Urinary bladder (tissue), 4 donors: ENCODE results near the gene SWAP70. TPM values are rescaled to one million over a fixed set of nuclear protein-coding genes. Genes with fewer than 3 reads are reported as not detected.

Experiments
- DNase-seq: peaks from one replicate; pipeline ENCODE4 v3.0.0-alpha.2; 2015; ENCODE audit errors: extremely low spot score
- H3K27ac ChIP-seq: one replicate; pipeline ENCODE4 v1.5.1; 2013; ENCODE audit warnings: low read depth, mild to moderate bottlenecking, moderate library complexity
- H3K36me3 ChIP-seq: one replicate; pipeline ENCODE4 v1.6.1; 2013; ENCODE audit warnings: mild to moderate bottlenecking, moderate library complexity; ENCODE audit not compliant: insufficient read depth
- H3K4me1 ChIP-seq: one replicate; pipeline ENCODE4 v1.6.1; 2013; ENCODE audit warnings: mild to moderate bottlenecking, moderate library complexity; ENCODE audit not compliant: insufficient read depth
- H3K4me3 ChIP-seq: one replicate; pipeline ENCODE4 v1.5.1; 2013; ENCODE audit warnings: low read depth, low read length
- WGBS: extraction: QIAGEN DNeasy Blood & Tissue Kit; methylation state at CpG from one replicate; pipeline ENCODE4 v1.1.7; 2013; 5-methylcytosine and 5-hydroxymethylcytosine counted together
- polyA plus RNA-seq: library from polyadenylated mRNA; stranded (reverse); fragments of 200-250 nt; gene quantifications from one replicate; pipeline ENCODE4 v1.2.3, GENCODE V29; 2013
- total RNA-seq: library from RNA; depleted of rRNA; stranded (reverse); fragments of >200 nt; gene quantifications from one replicate; pipeline ENCODE4 v1.2.3, GENCODE V29; 2014
- donor health status: healthy with polysubstance abuse.
- donor health status: healthy.

Gene SWAP70
- total and polyA plus RNA-seq, 2 donors = 21.3 to 35.3 TPM

GRCh38 chr11:9761441-9761945, 97.6 kb downstream of the SWAP70 start:
- Histone ChIP-seq H3K36me3 (no peaks in the 10 kb centered on the region), H3K4me1 (no peaks in the 10 kb centered on the region), H3K27ac (no peak overlapping the region), H3K4me3 (no peak overlapping the region)
- WGBS = 85% methylated on average over 6 of the region's 6 CpGs
- DNase-seq = no peak

- no peak overlapping the region for H3K27ac ChIP-seq
- DNase-seq = no peak
- no peak overlapping the region for H3K4me3 ChIP-seq
- 92% methylated on average over 4 of the region's 4 CpGs for WGBS
- no peaks in the 10 kb centered on the region for H3K4me1 ChIP-seq
- no peaks in the 10 kb centered on the region for H3K36me3 ChIP-seq
These were observed 98.7 kb downstream of the SWAP70 start for GRCh38 chr11:9762531-9762930.

- H3K4me1 ChIP-seq = no peaks in the 10 kb centered on the region
These were observed 99.4 kb downstream of the SWAP70 start for GRCh38 chr11:9763301-9763700.

GRCh38 chr11:9765320-9766101, 101.6 kb downstream of the SWAP70 start:
- 49% methylated on average over 5 of the region's 5 CpGs for WGBS
- Histone ChIP-seq H3K36me3 (no peaks in the 10 kb centered on the region), H3K27ac (no peak overlapping the region), H3K4me3 (no peak overlapping the region), H3K4me1 (no peaks in the 10 kb centered on the region)
- DNase-seq = no peak

More at GRCh38 chr11:9763301-9763700, 99.4 kb downstream of the SWAP70 start:
- WGBS = 82% methylated on average over 1 of the region's 1 CpG
- no peaks in the 10 kb centered on the region for H3K36me3 ChIP-seq
- no peak overlapping the region for H3K4me3 ChIP-seq
- no peak for DNase-seq
- H3K27ac ChIP-seq = no peak overlapping the region

GRCh38 chr11:9769621-9770020, 105.7 kb downstream of the SWAP70 start:
- DNase-seq = no peak

GRCh38 chr11:9771071-9771511, 107.2 kb downstream of the SWAP70 start:
- 76% methylated on average over 1 of the region's 1 CpG for WGBS
- DNase-seq = no peak
- H3K4me3 ChIP-seq = no peak overlapping the region
- H3K27ac ChIP-seq = no peak overlapping the region
- H3K4me1 ChIP-seq = no peaks in the 10 kb centered on the region
- no peaks in the 10 kb centered on the region for H3K36me3 ChIP-seq

More at GRCh38 chr11:9769621-9770020, 105.7 kb downstream of the SWAP70 start:
- no peaks in the 10 kb centered on the region for H3K36me3 ChIP-seq
- no peak overlapping the region for H3K4me3 ChIP-seq
- H3K27ac ChIP-seq = no peak overlapping the region
- WGBS = 84% methylated on average over 4 of the region's 4 CpGs
- no peaks in the 10 kb centered on the region for H3K4me1 ChIP-seq

- H3K4me1 ChIP-seq = no peaks in the 10 kb centered on the region
- H3K4me3 ChIP-seq = no peak overlapping the region
- no peak for DNase-seq
- H3K27ac ChIP-seq = no peak overlapping the region
- no peaks in the 10 kb centered on the region for H3K36me3 ChIP-seq
- 96% methylated on average over 4 of the region's 4 CpGs for WGBS
These were observed 108.3 kb downstream of the SWAP70 start for GRCh38 chr11:9772218-9772617.

- H3K36me3 ChIP-seq = no peaks in the 10 kb centered on the region
- 96% methylated on average over 2 of the region's 2 CpGs for WGBS
- no peaks in the 10 kb centered on the region for H3K4me1 ChIP-seq
- DNase-seq = no peak
- H3K27ac ChIP-seq = no peak overlapping the region
- no peak overlapping the region for H3K4me3 ChIP-seq
These were observed 109.6 kb downstream of the SWAP70 start for GRCh38 chr11:9773524-9773923.

GRCh38 chr11:9774109-9774508, 110.2 kb downstream of the SWAP70 start:
- Histone ChIP-seq H3K4me3 (no peak overlapping the region), H3K27ac (no peak overlapping the region), H3K4me1 (no peaks in the 10 kb centered on the region), H3K36me3 (no peaks in the 10 kb centered on the region)
- no peak for DNase-seq

GRCh38 chr11:9774591-9775397, 110.9 kb downstream of the SWAP70 start:
- DNase-seq = no peak
- Histone ChIP-seq H3K36me3 (no peaks in the 10 kb centered on the region), H3K4me3 (no peak overlapping the region), H3K4me1 (no peaks in the 10 kb centered on the region), H3K27ac (no peak overlapping the region)
- 23% methylated on average over 6 of the region's 6 CpGs for WGBS

- Histone ChIP-seq H3K4me3 (no peak overlapping the region), H3K4me1 (no peaks in the 10 kb centered on the region), H3K27ac (no peak overlapping the region), H3K36me3 (peaks cover 2% of the 10 kb centered on the region)
- no peak for DNase-seq
- 28% methylated on average over 2 of the region's 2 CpGs for WGBS
These were observed 111.5 kb downstream of the SWAP70 start for GRCh38 chr11:9775398-9775779.

GRCh38 chr11:9776203-9776602, 112.3 kb downstream of the SWAP70 start:
- no peaks in the 10 kb centered on the region for H3K4me1 ChIP-seq
- no peak for DNase-seq
- no peak overlapping the region for H3K27ac ChIP-seq
- 92% methylated on average over 1 of the region's 1 CpG for WGBS
- peaks cover 2% of the 10 kb centered on the region for H3K36me3 ChIP-seq
- H3K4me3 ChIP-seq = no peak overlapping the region

- Histone ChIP-seq H3K36me3 (peaks cover 2% of the 10 kb centered on the region), H3K27ac (no peak overlapping the region), H3K4me3 (no peak overlapping the region), H3K4me1 (no peaks in the 10 kb centered on the region)
- WGBS = 58% methylated on average over 2 of the region's 2 CpGs
- DNase-seq = no peak
These were observed 113.2 kb downstream of the SWAP70 start for GRCh38 chr11:9777066-9777465.

- WGBS = 67% methylated on average over 5 of the region's 5 CpGs
- no peaks in the 10 kb centered on the region for H3K4me1 ChIP-seq
- no peak overlapping the region for H3K27ac ChIP-seq
- peaks cover 2% of the 10 kb centered on the region for H3K36me3 ChIP-seq
- no peak for DNase-seq
- H3K4me3 ChIP-seq = no peak overlapping the region
These were observed 113.6 kb downstream of the SWAP70 start for GRCh38 chr11:9777525-9777924.
